Smooth muscle cell (in vitro differentiated cells): ENCODE data around the gene CCL27. TPM values are rescaled to one million over a fixed set of nuclear protein-coding genes. Genes with fewer than 3 reads are reported as not detected.
A peak's percentile ranks its signal among the peaks of the same experiment; 100 is the strongest.

ENCODE experiments used
- DNase-seq: peaks from one replicate; lab custom pipeline; 2025; ENCODE audit not compliant: unreplicated experiment; lab: John Stamatoyannopoulos, UW
- H2AFZ ChIP-seq: fragments of 200-600 bp; sonication (generic); 2 replicates; pipeline ENCODE4 v1.6.0; 2016; ENCODE audit warnings: antibody characterized with exemption, low read depth, mild to moderate bottlenecking
- H3F3A ChIP-seq: fragments of 200-600 bp; sonication (generic); 2 replicates; pipeline ENCODE4 v1.6.0; 2017; ENCODE audit warnings: antibody characterized with exemption, low read depth
- H3K27ac ChIP-seq: fragments of 200-600 bp; sonication (generic); 2 replicates; pipeline ENCODE4 v1.5.1; 2016; ENCODE audit warnings: low read depth, mild to moderate bottlenecking
- H3K27me3 ChIP-seq: fragments of 200-600 bp; sonication (generic); 2 replicates; pipeline ENCODE4 v1.6.1; 2016; ENCODE audit warnings: low read depth, mild to moderate bottlenecking
- H3K36me3 ChIP-seq: fragments of 200-600 bp; sonication (generic); 2 replicates; pipeline ENCODE4 v1.5.1; 2016; ENCODE audit warnings: low read depth
- H3K4me1 ChIP-seq: fragments of 200-600 bp; sonication (generic); 2 replicates; pipeline ENCODE4 v1.5.1; 2016; ENCODE audit warnings: low read depth
- H3K4me2 ChIP-seq: fragments of 200-600 bp; sonication (generic); 2 replicates; pipeline ENCODE4 v1.6.0; 2016; ENCODE audit warnings: mild to moderate bottlenecking
- H3K4me3 ChIP-seq: fragments of 200-600 bp; sonication (generic); 2 replicates; pipeline ENCODE4 v1.5.1; 2016; ENCODE audit warnings: mild to moderate bottlenecking
- H3K79me2 ChIP-seq: fragments of 200-600 bp; sonication (generic); 2 replicates; pipeline ENCODE4 v1.6.0; 2016; ENCODE audit warnings: low read depth, mild to moderate bottlenecking
- H3K9ac ChIP-seq: fragments of 200-600 bp; sonication (generic); 2 replicates; pipeline ENCODE4 v1.6.0; 2016; ENCODE audit warnings: low read depth
- H3K9me3 ChIP-seq: fragments of 200-600 bp; sonication (generic); replicated peaks from 2 replicates; pipeline ENCODE4 v1.5.1; 2016; ENCODE audit warnings: low read depth
- H4K20me1 ChIP-seq: fragments of 200-600 bp; sonication (generic); 2 replicates; pipeline ENCODE4 v1.6.0; 2016; ENCODE audit warnings: low read depth
- CTCF ChIP-seq: fragments of 200-600 bp; sonication (generic); IDR thresholded peaks from 2 replicates; pipeline ENCODE4 v1.5.1; 2017; ENCODE audit warnings: borderline replicate concordance, mild to moderate bottlenecking, antibody characterized with exemption; ENCODE audit not compliant: insufficient read depth, poor library complexity, severe bottlenecking
- WGBS: methylation state at CpG from one replicate; pipeline ENCODE4 v1.1.7; 2016; ENCODE audit warnings: low lambda C conversion rate; 5-methylcytosine and 5-hydroxymethylcytosine counted together
- polyA plus RNA-seq: library from polyadenylated mRNA; unstranded; fragments of >200 nt; fragmentation: Nextera tagmentation; extraction: Ambion mirVana; gene quantifications from 2 replicates; pipeline ENCODE4 v1.2.1, GENCODE V29; 2016
- total RNA-seq: library from RNA; depleted of rRNA; stranded (reverse); fragments of >200 nt; gene quantifications from 2 replicates; pipeline ENCODE4 v1.2.3, GENCODE V29; 2014

Gene CCL27
- total and polyA plus RNA-seq, 2 experiments from 2014 or later, result 1.0 to 3.6 TPM

- Histone ChIP-seq H3K9ac (no peak within 1 kb of the TSS), H2AFZ (no peak within 1 kb of the TSS), H3K4me1 (peaks cover 45% of the 10 kb centered on the region), H3K9me3 (no peaks in the 10 kb centered on the region), H3K36me3 (no peaks in the 10 kb centered on the region), H3F3A (no peaks in the 10 kb centered on the region), H3K27me3 (peaks cover 84% of the 10 kb centered on the region), H3K4me2 (peak within 1 kb of the TSS; percentile 86), H3K4me3 (peak within 1 kb of the TSS; percentile 40), H4K20me1 (no peaks in the 10 kb centered on the region), H3K79me2 (no peaks in the 10 kb centered on the region), H3K27ac (no peak within 1 kb of the TSS)
- DNase-seq, result no peak
- TF ChIP-seq CTCF, result no peak
- WGBS, result 2% methylated on average over 38 of the region's 69 CpGs
Observed at GRCh38 chr9:34628656-34629490, 33.6 kb downstream of the CCL27 start, which contains the start of gene ARID3C. ARID3C (minus strand) TSS chr9:34629066; CDS start chr9:34628014, 1,052 bp downstream.

GRCh38 chr9:34627716-34628655, 34.5 kb downstream of the CCL27 start:
- Histone ChIP-seq H3K4me1 (peaks cover 37% of the 10 kb centered on the region), H3K4me3 (peak overlapping the region; percentile 40), H3K27ac (no peak overlapping the region), H2AFZ (no peak overlapping the region), H3K9ac (no peak overlapping the region), H3K36me3 (no peaks in the 10 kb centered on the region), H3K79me2 (no peaks in the 10 kb centered on the region), H3K27me3 (peaks cover 86% of the 10 kb centered on the region), H3K4me2 (peak overlapping the region; percentile 86), H3K9me3 (no peaks in the 10 kb centered on the region), H3F3A (no peaks in the 10 kb centered on the region), H4K20me1 (no peaks in the 10 kb centered on the region)
- WGBS, result 63% methylated on average over 18 of the region's 20 CpGs
- TF ChIP-seq CTCF, result no peak
- DNase-seq, result no peak

DNA sequence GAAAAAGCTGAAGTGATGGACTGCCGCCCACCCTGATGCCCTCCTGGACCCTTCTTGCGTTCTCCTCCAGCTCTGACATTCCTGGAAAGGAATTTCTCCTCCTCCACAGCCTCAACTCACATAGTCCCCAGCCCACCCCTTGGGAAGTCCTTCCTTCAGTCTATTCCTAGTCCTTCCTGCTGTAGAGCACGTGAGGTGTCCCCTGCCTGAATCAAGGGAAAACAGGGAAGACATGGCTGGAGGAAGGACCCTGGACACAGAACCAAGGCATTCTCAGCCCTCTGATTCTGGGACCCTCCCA, 37.3 kb downstream of the CCL27 start:
- WGBS, result 58% methylated on average over 3 of the region's 3 CpGs
- Histone ChIP-seq H3K4me3 (no peak overlapping the region), H3K9me3 (no peaks in the 10 kb centered on the region), H3K9ac (no peak overlapping the region), H3K4me1 (peaks cover 27% of the 10 kb centered on the region), H2AFZ (no peak overlapping the region), H3K79me2 (no peaks in the 10 kb centered on the region), H3K36me3 (no peaks in the 10 kb centered on the region), H4K20me1 (no peaks in the 10 kb centered on the region), H3F3A (no peaks in the 10 kb centered on the region), H3K4me2 (no peak overlapping the region), H3K27ac (no peak overlapping the region), H3K27me3 (peaks cover 64% of the 10 kb centered on the region)
- no peak for TF ChIP-seq CTCF
- no peak for DNase-seq
